Measurements from ENCODE around the gene GALK2.

DNA sequence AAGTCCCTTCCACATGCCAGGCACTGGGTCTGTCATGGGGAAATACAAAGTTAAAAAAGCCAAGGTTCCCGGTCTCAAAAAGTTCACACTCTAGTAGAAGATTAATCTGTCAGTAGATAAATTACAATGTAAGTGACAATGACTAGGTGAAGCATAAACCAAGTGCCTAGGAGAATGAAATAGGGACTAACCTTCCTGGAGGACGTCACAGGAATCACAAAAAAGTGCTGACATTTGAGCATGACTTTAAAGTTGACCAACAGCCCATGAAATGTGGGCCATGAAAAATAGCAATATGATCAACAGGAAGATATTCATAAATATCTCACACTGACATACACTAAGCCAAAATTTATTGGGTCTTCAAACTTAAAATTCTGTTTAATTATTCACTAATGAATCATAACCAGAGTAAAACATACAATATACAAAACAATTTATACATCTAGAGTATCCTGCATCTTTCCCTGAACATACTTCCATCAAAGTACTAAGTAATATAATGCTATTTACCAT lies 34.6 kb upstream of the GALK2 start:
- TF ChIP-seq, protein P1, sequence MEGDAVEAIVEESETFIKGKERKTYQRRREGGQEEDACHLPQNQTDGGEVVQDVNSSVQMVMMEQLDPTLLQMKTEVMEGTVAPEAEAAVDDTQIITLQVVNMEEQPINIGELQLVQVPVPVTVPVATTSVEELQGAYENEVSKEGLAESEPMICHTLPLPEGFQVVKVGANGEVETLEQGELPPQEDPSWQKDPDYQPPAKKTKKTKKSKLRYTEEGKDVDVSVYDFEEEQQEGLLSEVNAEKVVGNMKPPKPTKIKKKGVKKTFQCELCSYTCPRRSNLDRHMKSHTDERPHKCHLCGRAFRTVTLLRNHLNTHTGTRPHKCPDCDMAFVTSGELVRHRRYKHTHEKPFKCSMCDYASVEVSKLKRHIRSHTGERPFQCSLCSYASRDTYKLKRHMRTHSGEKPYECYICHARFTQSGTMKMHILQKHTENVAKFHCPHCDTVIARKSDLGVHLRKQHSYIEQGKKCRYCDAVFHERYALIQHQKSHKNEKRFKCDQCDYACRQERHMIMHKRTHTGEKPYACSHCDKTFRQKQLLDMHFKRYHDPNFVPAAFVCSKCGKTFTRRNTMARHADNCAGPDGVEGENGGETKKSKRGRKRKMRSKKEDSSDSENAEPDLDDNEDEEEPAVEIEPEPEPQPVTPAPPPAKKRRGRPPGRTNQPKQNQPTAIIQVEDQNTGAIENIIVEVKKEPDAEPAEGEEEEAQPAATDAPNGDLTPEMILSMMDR (IDR thresholded peaks at IDR 0.05) = no peak
- TF ChIP-seq POLR2AphosphoS5 (IDR thresholded peaks at IDR 0.05; ENCODE audit: low read depth, low read length) = no peak
- TF ChIP-seq SIN3A (IDR thresholded peaks at IDR 0.05; ENCODE audit: borderline replicate concordance, insufficient read depth, low read depth, low read length) = no peak

Measured in Panc1 (cell line).